CD4-positive, alpha-beta T cell (primary cell): Measurements from ENCODE around the gene TMEM30A. TPM values are rescaled to one million over a fixed set of nuclear protein-coding genes. Genes with fewer than 3 reads are reported as not detected.
A peak's percentile ranks its signal among the peaks of the same experiment; 100 is the strongest.

ENCODE experiments used
- ATAC-seq: fragments of 200-7000 bp; cut with Tn5 transposase; one replicate; pipeline ENCODE4 v1.10.0; 2022; ENCODE audit warnings: mild to moderate bottlenecking; ENCODE audit not compliant: poor library complexity
- CTCF ChIA-PET: fragments of 350-600 bp; sonication (Branson Sonifier 250); formaldehyde crosslinking; loops from one replicate; lab custom pipeline; 2021; ENCODE audit warnings: antibody characterized with exemption, inconsistent platforms; lab: Charles Lee
- POLR2A ChIA-PET: fragments of 350-600 bp; sonication (Branson Sonifier 250); formaldehyde crosslinking; loops from one replicate; lab custom pipeline; 2021; ENCODE audit warnings: antibody characterized with exemption, inconsistent platforms; lab: Charles Lee
- DNase-seq, 14 experiments: peaks; one replicate each; pipeline ENCODE4 v3.0.0-alpha.2; 2013 to 2020; ENCODE audit warnings: mixed read lengths in 2 of 14
- H3K27ac ChIP-seq, 2 donors: one replicate each; pipeline versions ENCODE4 v1.5.1 to v1.7.0; 2013; ENCODE audit warnings: low read length in 2 of 2, low read depth in 1 of 2, mild to moderate bottlenecking in 1 of 2
- H3K27me3 ChIP-seq, 2 experiments: 1 replicate in 1 of 2; 2 replicates in 1 of 2; pipeline versions ENCODE4 v1.6.1 to v1.7.0; 2013; ENCODE audit warnings: low read length in 2 of 2, control low read depth in 1 of 2, mild to moderate bottlenecking in 1 of 2, moderate library complexity in 1 of 2; ENCODE audit not compliant: insufficient read depth in 2 of 2, control insufficient read depth in 1 of 2
- H3K36me3 ChIP-seq: one replicate; pipeline ENCODE4 v1.6.1; 2013; ENCODE audit warnings: low read length, control low read depth; ENCODE audit not compliant: insufficient read depth
- H3K4me1 ChIP-seq: one replicate; pipeline ENCODE4 v1.6.1; 2013; ENCODE audit warnings: low read length, control low read depth; ENCODE audit not compliant: insufficient read depth
- H3K4me3 ChIP-seq: one replicate; pipeline ENCODE4 v1.5.1; 2013; ENCODE audit warnings: mild to moderate bottlenecking, low read length, moderate library complexity
- H3K9me3 ChIP-seq, 2 experiments: 1 replicate in 1 of 2; 2 replicates in 1 of 2; pipeline versions ENCODE4 v1.6.1 to v1.7.0; 2013; ENCODE audit warnings: low read length in 2 of 2, mild to moderate bottlenecking in 2 of 2, control low read depth in 1 of 2, moderate library complexity in 1 of 2; ENCODE audit not compliant: control insufficient read depth in 1 of 2, insufficient read depth in 1 of 2
- H3K27ac Mint-ChIP-seq: one replicate; pipeline ENCODE4 v1.8.0; 2020; ENCODE audit warnings: mixed read lengths
- H3K27me3 Mint-ChIP-seq: one replicate; pipeline ENCODE4 v1.8.0; 2021; ENCODE audit warnings: mixed read lengths
- H3K36me3 Mint-ChIP-seq: one replicate; pipeline ENCODE4 v1.8.0; 2021; ENCODE audit warnings: low read depth, mixed read lengths
- H3K4me1 Mint-ChIP-seq: one replicate; pipeline ENCODE4 v1.8.0; 2021; ENCODE audit warnings: low read depth, mixed read lengths
- H3K4me3 Mint-ChIP-seq: one replicate; pipeline ENCODE4 v1.8.0; 2020; ENCODE audit warnings: mild to moderate bottlenecking, mixed read lengths
- H3K9me3 Mint-ChIP-seq: one replicate; pipeline ENCODE4 v1.8.0; 2020; ENCODE audit warnings: mixed read lengths
- intact Hi-C, 2 experiments: fragments of 100-400 bp; cut with DNase I in 1 of 2; cut with micrococcal nuclease in 1 of 2; formaldehyde crosslinking; loops; one replicate each; pipeline versions ENCODE4 v1.15.1 to v1.9.0; 2023 to 2025; cut with DNase I, micrococcal nuclease
- total RNA-seq, 174 experiments: library from RNA in 2 of 174; stranded (reverse) in 2 of 174; gene quantifications; one replicate each; pipeline ENCODE4 v1.2.3 and lab custom pipeline; 2021 to 2026
- TF ChIP-seq, protein P1 (sequence below): fragments of 200-600 bp; IDR thresholded peaks from one replicate; pipeline ENCODE4 v1.8.0; 2022; ENCODE audit warnings: antibody characterized with exemption, mild to moderate bottlenecking

The TMEM30A gene
- total RNA-seq, 2 experiments from 2014 or later, result 29.8 to 33.2 TPM

DNA sequence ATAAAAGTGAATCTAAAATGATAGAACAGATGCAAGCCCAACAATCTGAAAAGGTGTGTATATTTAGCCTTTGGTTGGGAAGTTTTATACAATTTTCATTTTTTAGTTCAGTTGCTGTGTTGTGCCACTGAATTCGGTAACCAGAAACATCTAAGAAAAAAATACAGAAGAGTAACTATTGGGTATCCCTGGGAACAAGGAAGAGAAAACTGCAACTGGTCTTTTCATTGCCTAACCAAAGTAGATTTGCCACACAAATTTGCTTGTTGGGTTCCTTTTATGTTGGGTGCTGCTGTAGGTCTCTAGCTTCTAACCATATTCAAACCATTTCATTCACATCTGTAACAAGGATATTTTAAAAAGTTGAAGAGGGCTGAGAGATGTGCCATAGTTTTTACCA lies 2.8 kb upstream of the TMEM30A start:
- peaks cover 9% of the 10 kb centered on the region for H3K4me1 ChIP-seq
- DNase-seq (no peak), ATAC-seq (no peak)
- Mint-ChIP-seq H3K36me3 (peaks cover 4% of the 10 kb centered on the region), H3K4me3 (peak overlapping the region; percentile 77), H3K4me1 (peaks cover 29% of the 10 kb centered on the region), H3K9me3 (no peaks in the 10 kb centered on the region), H3K27me3 (no peaks in the 10 kb centered on the region), H3K27ac (no peak overlapping the region)
- no peak overlapping the region for H3K27ac ChIP-seq
- H3K4me3 ChIP-seq, result no peak overlapping the region
- intact Hi-C loops, result no loop called here
- ChIA-PET POLR2A (no interaction called here), CTCF (no interaction called here)
- peaks cover 5% of the 10 kb centered on the region for H3K36me3 ChIP-seq
- TF ChIP-seq, protein P1, sequence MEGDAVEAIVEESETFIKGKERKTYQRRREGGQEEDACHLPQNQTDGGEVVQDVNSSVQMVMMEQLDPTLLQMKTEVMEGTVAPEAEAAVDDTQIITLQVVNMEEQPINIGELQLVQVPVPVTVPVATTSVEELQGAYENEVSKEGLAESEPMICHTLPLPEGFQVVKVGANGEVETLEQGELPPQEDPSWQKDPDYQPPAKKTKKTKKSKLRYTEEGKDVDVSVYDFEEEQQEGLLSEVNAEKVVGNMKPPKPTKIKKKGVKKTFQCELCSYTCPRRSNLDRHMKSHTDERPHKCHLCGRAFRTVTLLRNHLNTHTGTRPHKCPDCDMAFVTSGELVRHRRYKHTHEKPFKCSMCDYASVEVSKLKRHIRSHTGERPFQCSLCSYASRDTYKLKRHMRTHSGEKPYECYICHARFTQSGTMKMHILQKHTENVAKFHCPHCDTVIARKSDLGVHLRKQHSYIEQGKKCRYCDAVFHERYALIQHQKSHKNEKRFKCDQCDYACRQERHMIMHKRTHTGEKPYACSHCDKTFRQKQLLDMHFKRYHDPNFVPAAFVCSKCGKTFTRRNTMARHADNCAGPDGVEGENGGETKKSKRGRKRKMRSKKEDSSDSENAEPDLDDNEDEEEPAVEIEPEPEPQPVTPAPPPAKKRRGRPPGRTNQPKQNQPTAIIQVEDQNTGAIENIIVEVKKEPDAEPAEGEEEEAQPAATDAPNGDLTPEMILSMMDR, result no peak
- H3K9me3 ChIP-seq, result no peaks in the 10 kb centered on the region
- H3K27me3 ChIP-seq, result no peaks in the 10 kb centered on the region

DNA sequence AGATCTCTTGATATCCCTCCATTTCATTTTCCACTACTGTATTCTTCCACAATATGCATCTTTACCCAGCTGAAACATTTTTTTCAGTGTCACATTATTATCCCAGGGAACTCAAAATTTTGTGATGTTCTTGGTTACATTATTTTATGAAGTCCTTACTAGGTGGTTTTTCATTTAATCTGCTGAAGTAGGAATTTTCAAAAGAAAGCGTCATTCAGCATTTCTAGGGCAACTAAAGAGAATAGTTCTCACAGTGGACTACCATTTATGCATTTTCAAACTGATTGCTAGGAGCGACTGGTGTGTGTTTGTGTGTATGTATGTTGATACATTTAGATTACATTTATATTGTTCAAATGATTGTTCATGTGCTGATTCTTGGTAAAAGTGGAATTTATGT lies 2.4 kb upstream of the TMEM30A start:
- Mint-ChIP-seq H3K4me3 (peak overlapping the region; percentile 77), H3K4me1 (peaks cover 34% of the 10 kb centered on the region), H3K27me3 (no peaks in the 10 kb centered on the region), H3K9me3 (no peaks in the 10 kb centered on the region), H3K36me3 (peaks cover 4% of the 10 kb centered on the region), H3K27ac (peak overlapping the region; percentile 42)
- intact Hi-C loops, result no loop called here
- DNase-seq, result no peak
- ATAC-seq, result no peak
- no peak overlapping the region for H3K4me3 ChIP-seq
- TF ChIP-seq, protein P1, result no peak
- H3K27me3 ChIP-seq, result no peaks in the 10 kb centered on the region
- ChIA-PET POLR2A (no interaction called here), CTCF (no interaction called here)
- H3K36me3 ChIP-seq, result peaks cover 5% of the 10 kb centered on the region
- no peak overlapping the region for H3K27ac ChIP-seq
- peaks cover 9% of the 10 kb centered on the region for H3K4me1 ChIP-seq
- no peaks in the 10 kb centered on the region for H3K9me3 ChIP-seq

DNA sequence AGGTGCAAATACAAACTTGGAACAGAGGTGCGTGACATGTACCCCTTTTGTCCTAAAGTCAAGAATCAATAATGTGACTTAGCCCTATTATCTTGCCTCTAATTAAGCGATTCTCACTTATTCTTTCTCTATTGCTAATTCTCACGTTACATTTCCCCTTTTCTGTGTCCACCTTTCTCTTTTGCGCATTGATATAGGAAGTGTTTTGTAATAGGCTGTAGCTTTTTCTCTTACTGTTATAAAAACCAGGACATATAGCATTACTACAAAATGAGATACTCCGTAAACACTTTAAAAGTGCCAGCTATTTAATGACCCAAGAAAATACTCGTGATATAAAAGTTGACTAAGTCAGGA lies 669 bp upstream of the TMEM30A start:
- Histone ChIP-seq H3K27me3 (no peaks in the 10 kb centered on the region), H3K27ac (peak overlapping the region; percentile 76 to 85), H3K36me3 (peaks cover 1% of the 10 kb centered on the region), H3K9me3 (no peaks in the 10 kb centered on the region), H3K4me3 (peak overlapping the region; percentile 78), H3K4me1 (peaks cover 9% of the 10 kb centered on the region)
- TF ChIP-seq, protein P1, result no peak
- H3K36me3 Mint-ChIP-seq, result peaks cover 4% of the 10 kb centered on the region
- no peak overlapping the region for H3K4me3 Mint-ChIP-seq
- peaks cover 42% of the 10 kb centered on the region for H3K4me1 Mint-ChIP-seq
- no peaks in the 10 kb centered on the region for H3K9me3 Mint-ChIP-seq
- no peaks in the 10 kb centered on the region for H3K27me3 Mint-ChIP-seq
- no peak for ATAC-seq
- POLR2A ChIA-PET, result interaction anchor here (0.6 to 3.7 kb wide), 10 partner anchors 10 to 1699 kb away, joined by 3 to 61 read pairs (median 5); partner anchors contain the start of genes COX7A2, SENP6 and SLC17A5
- CTCF ChIA-PET, result interaction anchor here (1.3 to 1.4 kb wide), 2 partner anchors 41 to 1631 kb away, joined by 3 read pairs; partner anchors contain the start of genes COX7A2 and SLC17A5
- H3K27ac Mint-ChIP-seq, result no peak overlapping the region
- DNase-seq, result peak in 1 of 14 experiments; percentile 33
- intact Hi-C loops, result loop anchor here (1.0 to 2.0 kb wide), 4 partner anchors 18 to 1630 kb away; partner anchors contain the start of gene COX7A2 (in 1 of the 2)
